H9 (cell line): ENCODE results near the gene PIAS4. TPM values are rescaled to one million over a fixed set of nuclear protein-coding genes. Genes with fewer than 3 reads are reported as not detected.
A peak's percentile ranks its signal among the peaks of the same experiment; 100 is the strongest.

ENCODE experiments used
- DNase-seq: peaks from one replicate; pipeline ENCODE4 v3.0.0-alpha.2; 2017
- H2AFZ ChIP-seq: one replicate; pipeline ENCODE4 v1.6.1; 2013; ENCODE audit warnings: mild to moderate bottlenecking, low read length, control low read depth, moderate library complexity
- H2AK5ac ChIP-seq: 2 replicates; pipeline ENCODE4 v1.6.1; 2013; ENCODE audit warnings: low read length, control low read depth, mixed read lengths; ENCODE audit not compliant: insufficient read length
- H2BK120ac ChIP-seq: one replicate; pipeline ENCODE4 v1.6.1; 2013; ENCODE audit warnings: low read depth, mild to moderate bottlenecking, low read length, control low read depth, inconsistent platforms; ENCODE audit not compliant: poor library complexity, severe bottlenecking
- H2BK12ac ChIP-seq: 2 replicates; pipeline ENCODE4 v1.6.1; 2013; ENCODE audit warnings: low read length, control low read depth, mixed read lengths, low read depth; ENCODE audit not compliant: insufficient read length
- H2BK15ac ChIP-seq: 2 replicates; pipeline ENCODE4 v1.6.1; 2013; ENCODE audit warnings: low read depth, low read length, control low read depth
- H2BK20ac ChIP-seq: one replicate; pipeline ENCODE4 v1.6.1; 2013; ENCODE audit warnings: low read depth, mild to moderate bottlenecking, low read length, control low read depth, inconsistent platforms; ENCODE audit not compliant: poor library complexity, severe bottlenecking
- H2BK5ac ChIP-seq: 2 replicates; pipeline ENCODE4 v1.6.1; 2013; ENCODE audit warnings: low read length, control low read depth, mixed read lengths; ENCODE audit not compliant: insufficient read length
- H3K14ac ChIP-seq: 2 replicates; pipeline ENCODE4 v1.6.1; 2013; ENCODE audit warnings: low read length, control low read depth; ENCODE audit not compliant: insufficient read depth
- H3K18ac ChIP-seq: 2 replicates; pipeline ENCODE4 v1.6.1; 2013; ENCODE audit warnings: low read depth, mild to moderate bottlenecking, mixed read lengths, low read length, control low read depth; ENCODE audit not compliant: insufficient read length
- H3K23ac ChIP-seq: 2 replicates; pipeline ENCODE4 v1.6.1; 2013; ENCODE audit warnings: low read length, control low read depth, mixed read lengths, low read depth; ENCODE audit not compliant: insufficient read length
- H3K23me2 ChIP-seq: 2 replicates; pipeline ENCODE4 v1.6.1; 2013; ENCODE audit warnings: low read depth, mild to moderate bottlenecking, mixed read lengths, low read length, control low read depth; ENCODE audit not compliant: insufficient read length, poor library complexity, severe bottlenecking
- H3K27ac ChIP-seq: 2 replicates; pipeline ENCODE4 v1.5.1; 2013; ENCODE audit warnings: low read length, control low read depth, mixed read lengths, low read depth; ENCODE audit not compliant: insufficient read length
- H3K27me3 ChIP-seq: 2 replicates; pipeline ENCODE4 v1.6.1; 2013; ENCODE audit warnings: low read length, control low read depth, inconsistent platforms; ENCODE audit not compliant: insufficient read depth
- H3K4ac ChIP-seq: 2 replicates; pipeline ENCODE4 v1.6.1; 2013; ENCODE audit warnings: low read depth, mild to moderate bottlenecking, control low read depth, inconsistent platforms, low read length, moderate library complexity
- H3K4me1 ChIP-seq: 2 replicates; pipeline ENCODE4 v1.6.1; 2013; ENCODE audit warnings: low read length, control low read depth, inconsistent platforms; ENCODE audit not compliant: insufficient read depth
- H3K4me2 ChIP-seq: 2 replicates; pipeline ENCODE4 v1.6.1; 2013; ENCODE audit warnings: low read length, control low read depth, mixed read lengths; ENCODE audit not compliant: insufficient read length, insufficient read depth
- H3K56ac ChIP-seq: 2 replicates; pipeline ENCODE4 v1.6.1; 2013; ENCODE audit warnings: low read depth, mild to moderate bottlenecking, mixed read lengths, low read length, control low read depth; ENCODE audit not compliant: insufficient read length
- H3K79me1 ChIP-seq: 2 replicates; pipeline ENCODE4 v1.6.1; 2013; ENCODE audit warnings: low read depth, mild to moderate bottlenecking, moderate library complexity, low read length, control low read depth, inconsistent platforms; ENCODE audit not compliant: insufficient read depth, poor library complexity, severe bottlenecking
- H3K79me2 ChIP-seq: 2 replicates; pipeline ENCODE4 v1.6.1; 2013; ENCODE audit warnings: low read length, control low read depth, inconsistent platforms; ENCODE audit not compliant: insufficient read depth
- H3K9ac ChIP-seq: 2 replicates; pipeline ENCODE4 v1.6.1; 2013; ENCODE audit warnings: low read length, control low read depth, mixed read lengths; ENCODE audit not compliant: insufficient read length; ENCODE audit errors: extremely low read depth
- H3K9me3 ChIP-seq: one replicate; pipeline ENCODE4 v1.6.1; 2013; ENCODE audit warnings: low read depth, low read length, inconsistent platforms; ENCODE audit not compliant: control insufficient read depth
- H3T11ph ChIP-seq: one replicate; pipeline ENCODE4 v1.6.1; 2013; ENCODE audit warnings: mild to moderate bottlenecking, low read length, control low read depth, inconsistent platforms
- H4K20me1 ChIP-seq: one replicate; pipeline ENCODE4 v1.6.1; 2013; ENCODE audit not compliant: control insufficient read depth, insufficient read length, insufficient read depth
- H4K5ac ChIP-seq: 2 replicates; pipeline ENCODE4 v1.6.1; 2013; ENCODE audit warnings: low read depth, mild to moderate bottlenecking, mixed read lengths, low read length, control low read depth; ENCODE audit not compliant: insufficient read length
- H4K8ac ChIP-seq: replicated peaks from 2 replicates; pipeline ENCODE4 v1.6.1; 2013; ENCODE audit warnings: low read length, control low read depth, mixed read lengths, low read depth; ENCODE audit not compliant: insufficient read length
- H4K91ac ChIP-seq: 2 replicates; pipeline ENCODE4 v1.6.1; 2013; ENCODE audit warnings: low read depth, mild to moderate bottlenecking, moderate library complexity, mixed read lengths, low read length, control low read depth; ENCODE audit not compliant: insufficient read length
- H3K27ac Mint-ChIP-seq, 3 experiments: 2 replicates in 2 of 3; 3 replicates in 1 of 3; pipeline ENCODE4 v1.8.0; 2020 to 2021; ENCODE audit warnings: mixed read lengths in 3 of 3, mild to moderate bottlenecking in 1 of 3, moderate library complexity in 1 of 3
- H3K27me3 Mint-ChIP-seq: 2 replicates; pipeline ENCODE4 v1.8.0; 2021; ENCODE audit warnings: low read depth, mild to moderate bottlenecking, moderate library complexity, mixed read lengths
- H3K36me3 Mint-ChIP-seq, 3 experiments: 2 replicates in 2 of 3; 3 replicates in 1 of 3; pipeline ENCODE4 v1.8.0; 2020 to 2021; ENCODE audit warnings: low read depth in 3 of 3, mixed read lengths in 3 of 3; ENCODE audit not compliant: insufficient read depth in 1 of 3
- H3K4me1 Mint-ChIP-seq, 2 experiments: 2 replicates each; pipeline ENCODE4 v1.8.0; 2020; ENCODE audit warnings: mixed read lengths in 2 of 2
- H3K4me3 Mint-ChIP-seq, 2 experiments: 2 replicates in 1 of 2; 3 replicates in 1 of 2; pipeline ENCODE4 v1.8.0; 2020 to 2021; ENCODE audit warnings: mild to moderate bottlenecking in 2 of 2, mixed read lengths in 2 of 2, moderate library complexity in 1 of 2
- H3K9me3 Mint-ChIP-seq, 2 experiments: 2 replicates in 1 of 2; 3 replicates in 1 of 2; pipeline ENCODE4 v1.8.0; 2020; ENCODE audit warnings: mild to moderate bottlenecking in 2 of 2, mixed read lengths in 2 of 2, moderate library complexity in 1 of 2
- WGBS: extraction: QIAGEN DNeasy Blood & Tissue Kit; methylation state at CpG from one replicate; pipeline ENCODE4 v1.1.7; 2013; ENCODE audit warnings: missing lambda C conversion rate, low lambda C conversion rate, mixed read lengths; ENCODE audit not compliant: insufficient read length; ENCODE audit errors: extremely low coverage; 5-methylcytosine and 5-hydroxymethylcytosine counted together
- total RNA-seq: library from RNA; stranded (reverse); gene quantifications from 2 replicates; pipeline ENCODE4 v1.2.1, GENCODE V29; 2021
- TF ChIP-seq, protein P1 (sequence below): fragments of 200-600 bp; sonication (generic); conservative IDR thresholded peaks from 3 replicates; pipeline ENCODE4 v1.8.0; 2021; ENCODE audit warnings: antibody characterized with exemption, mild to moderate bottlenecking

Gene PIAS4
- total RNA-seq, 1 experiment from 2014 or later = 52.0 TPM

DNA sequence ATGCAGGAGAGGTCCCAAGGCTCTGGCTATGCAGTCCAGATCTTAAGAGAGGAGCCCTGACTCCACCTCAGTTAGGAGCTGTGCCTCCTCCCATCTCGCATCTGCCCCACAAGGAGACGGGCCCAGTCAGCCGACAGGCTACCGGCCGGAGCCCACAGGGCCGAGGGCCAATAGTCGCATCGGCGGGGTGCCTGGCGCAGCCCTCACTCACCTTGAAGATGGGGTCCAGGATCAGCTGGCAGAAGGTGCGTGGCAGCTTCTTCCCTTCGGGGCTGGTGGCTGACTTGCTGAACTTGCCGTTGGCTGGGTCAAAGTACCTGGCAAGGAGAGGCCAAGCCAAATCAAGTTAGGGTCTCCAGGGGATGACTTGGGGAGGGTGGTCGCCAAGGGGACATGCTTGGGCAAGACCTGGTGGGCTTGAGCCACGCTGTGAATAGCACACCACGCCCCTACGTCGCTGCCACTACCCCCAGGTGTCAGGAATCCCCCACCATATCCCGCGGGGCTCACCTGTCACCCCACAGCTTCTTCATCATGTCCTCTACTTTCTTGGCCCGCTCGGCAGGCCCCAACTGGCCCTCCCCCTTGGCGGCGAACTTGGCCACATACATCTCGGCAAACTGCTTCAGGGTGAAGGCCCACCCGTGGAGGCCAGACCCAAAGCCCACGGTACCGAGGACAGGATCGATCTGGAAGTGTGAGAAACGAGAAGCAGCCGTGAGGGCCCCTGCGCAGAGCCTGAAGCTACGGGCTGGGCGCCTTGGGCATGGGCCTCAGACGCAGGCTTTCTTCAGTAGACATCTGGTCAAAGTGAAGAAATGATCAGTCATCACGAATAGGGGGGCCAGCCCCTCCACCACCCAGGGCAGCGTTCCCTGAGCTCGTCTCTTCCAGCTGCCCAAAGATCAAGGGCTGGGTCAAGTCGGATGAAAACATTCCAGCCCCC lies 25.5 kb upstream of the PIAS4 start:
- WGBS = no CpG with 5 or more reads among the region's 39 CpGs
- peak; percentile 31 for DNase-seq
- no peak overlapping the region for H4K91ac ChIP-seq
- H2BK12ac ChIP-seq = no peak overlapping the region
- H3K56ac ChIP-seq = no peak overlapping the region
- no peak overlapping the region for H3K4me2 ChIP-seq
- H3K79me1 ChIP-seq = peaks cover 12% of the 10 kb centered on the region
- H3K27me3 ChIP-seq = no peaks in the 10 kb centered on the region
- Mint-ChIP-seq H3K36me3 (peaks cover 71 to 79% (median 78%) of the 10 kb centered on the region in 3 experiments), H3K9me3 (no peaks in the 10 kb centered on the region; a peak in 1 of 5 replicates), H3K4me1 (peaks cover 37 to 38% of the 10 kb centered on the region in 2 experiments), H3K27ac (peak overlapping the region; percentile 31 to 99 (median 99); a peak in 5 of 7 replicates), H3K27me3 (peaks cover 8% of the 10 kb centered on the region), H3K4me3 (peak overlapping the region; percentile 97 to 99)
- H3K4ac ChIP-seq = no peak overlapping the region
- H2AK5ac ChIP-seq = no peak overlapping the region
- H3T11ph ChIP-seq = no peak overlapping the region
- H3K27ac ChIP-seq = no peak overlapping the region
- no peaks in the 10 kb centered on the region for H3K9me3 ChIP-seq
- H2BK120ac ChIP-seq = no peak overlapping the region
- H3K23ac ChIP-seq = no peak overlapping the region
- no peak overlapping the region for H3K14ac ChIP-seq
- H3K9ac ChIP-seq = no peak overlapping the region
- H3K79me2 ChIP-seq = peaks cover 26% of the 10 kb centered on the region
- TF ChIP-seq, protein P1, sequence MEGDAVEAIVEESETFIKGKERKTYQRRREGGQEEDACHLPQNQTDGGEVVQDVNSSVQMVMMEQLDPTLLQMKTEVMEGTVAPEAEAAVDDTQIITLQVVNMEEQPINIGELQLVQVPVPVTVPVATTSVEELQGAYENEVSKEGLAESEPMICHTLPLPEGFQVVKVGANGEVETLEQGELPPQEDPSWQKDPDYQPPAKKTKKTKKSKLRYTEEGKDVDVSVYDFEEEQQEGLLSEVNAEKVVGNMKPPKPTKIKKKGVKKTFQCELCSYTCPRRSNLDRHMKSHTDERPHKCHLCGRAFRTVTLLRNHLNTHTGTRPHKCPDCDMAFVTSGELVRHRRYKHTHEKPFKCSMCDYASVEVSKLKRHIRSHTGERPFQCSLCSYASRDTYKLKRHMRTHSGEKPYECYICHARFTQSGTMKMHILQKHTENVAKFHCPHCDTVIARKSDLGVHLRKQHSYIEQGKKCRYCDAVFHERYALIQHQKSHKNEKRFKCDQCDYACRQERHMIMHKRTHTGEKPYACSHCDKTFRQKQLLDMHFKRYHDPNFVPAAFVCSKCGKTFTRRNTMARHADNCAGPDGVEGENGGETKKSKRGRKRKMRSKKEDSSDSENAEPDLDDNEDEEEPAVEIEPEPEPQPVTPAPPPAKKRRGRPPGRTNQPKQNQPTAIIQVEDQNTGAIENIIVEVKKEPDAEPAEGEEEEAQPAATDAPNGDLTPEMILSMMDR = no peak
- H3K4me1 ChIP-seq = no peaks in the 10 kb centered on the region
- H4K8ac ChIP-seq = no peak overlapping the region
- no peak overlapping the region for H2BK20ac ChIP-seq
- H2AFZ ChIP-seq = no peak overlapping the region
- no peak overlapping the region for H2BK5ac ChIP-seq
- H3K23me2 ChIP-seq = peaks cover 22% of the 10 kb centered on the region
- no peak overlapping the region for H4K5ac ChIP-seq
- H4K20me1 ChIP-seq = peaks cover 4% of the 10 kb centered on the region
- H2BK15ac ChIP-seq = no peak overlapping the region
- H3K18ac ChIP-seq = no peak overlapping the region
